HEK293T (cell line): Measurements from ENCODE around the gene AGAP1.

ENCODE experiments used
- BHLHE40 ChIP-seq: fragments of 450-650 bp; IDR thresholded peaks from 2 replicates; pipeline ENCODE4 v1.6.1; 2016; ENCODE audit warnings: mild to moderate bottlenecking, moderate library complexity, borderline replicate concordance
- CTBP1 ChIP-seq: fragments of 450-650 bp; IDR thresholded peaks from 2 replicates; pipeline ENCODE4 v1.6.1; 2016; ENCODE audit warnings: borderline replicate concordance
- FOXK2 ChIP-seq: fragments of 450-650 bp; IDR thresholded peaks from 2 replicates; pipeline ENCODE4 v1.6.1; 2016; ENCODE audit warnings: mild to moderate bottlenecking
- FOXM1 ChIP-seq: fragments of 450-650 bp; IDR thresholded peaks from 2 replicates; pipeline ENCODE4 v1.6.1; 2017; ENCODE audit warnings: mild to moderate bottlenecking, borderline replicate concordance
- HDGF ChIP-seq: fragments of 450-650 bp; IDR thresholded peaks from 2 replicates; pipeline ENCODE4 v1.6.1; 2017; ENCODE audit warnings: antibody characterized with exemption, borderline replicate concordance
- L3MBTL2 ChIP-seq: fragments of 450-650 bp; conservative IDR thresholded peaks from 2 replicates; pipeline ENCODE4 v1.6.1; 2016; ENCODE audit warnings: mild to moderate bottlenecking
- NFRKB ChIP-seq: fragments of 450-650 bp; IDR thresholded peaks from 2 replicates; pipeline ENCODE4 v1.6.1; 2016; ENCODE audit warnings: mild to moderate bottlenecking, moderate library complexity
- SP1 ChIP-seq: fragments of 450-650 bp; IDR thresholded peaks from 2 replicates; pipeline ENCODE4 v1.6.1; 2017
- TARDBP ChIP-seq: fragments of 450-650 bp; IDR thresholded peaks from 2 replicates; pipeline ENCODE4 v1.6.1; 2016
- ZNF384 ChIP-seq: fragments of 450-650 bp; IDR thresholded peaks from 2 replicates; pipeline ENCODE4 v1.6.1; 2016
- TF ChIP-seq, protein P1 (sequence below): fragments of 450-650 bp; IDR thresholded peaks from 2 replicates; pipeline ENCODE4 v1.6.1; 2016

DNA sequence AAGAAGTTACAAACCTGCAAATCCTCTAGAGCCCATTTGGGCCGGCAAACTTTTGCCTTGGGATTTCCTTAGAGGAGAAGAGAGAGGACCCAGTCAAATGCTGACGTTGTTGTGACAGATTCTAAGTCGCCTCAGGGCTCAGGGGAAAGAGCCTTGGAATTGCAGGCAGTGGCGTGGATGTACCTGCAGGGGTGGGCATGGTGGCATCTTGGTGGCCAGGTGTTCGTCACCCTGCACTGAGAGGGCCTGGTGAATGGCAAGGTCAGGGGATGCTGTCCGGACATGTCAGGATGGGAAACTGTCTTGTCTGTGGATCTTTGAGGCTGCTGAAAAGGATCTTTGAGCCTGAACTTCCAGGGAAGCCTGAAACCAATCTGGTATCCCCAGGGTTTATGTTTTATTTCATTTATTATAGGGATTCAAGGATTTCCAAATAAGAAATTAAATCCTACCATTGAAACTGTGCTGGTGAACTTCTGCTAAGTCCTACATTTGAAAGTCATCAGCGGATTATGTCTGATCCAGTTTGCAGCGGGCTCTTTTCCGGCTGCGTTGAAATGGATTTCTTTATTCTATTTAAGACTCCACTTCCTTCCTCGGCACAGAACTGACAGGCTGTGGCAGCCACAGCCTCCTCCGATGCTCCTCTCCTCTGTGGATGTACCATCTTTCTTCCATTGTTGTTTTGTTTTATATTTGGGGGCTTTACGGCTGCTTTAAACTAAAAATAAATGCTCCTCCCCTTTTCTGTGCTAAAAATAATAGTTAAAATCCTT lies 207.6 kb downstream of the AGAP1 start:
- no peak for TF ChIP-seq FOXM1
- TF ChIP-seq CTBP1, result no peak
- TF ChIP-seq HDGF, result no peak
- TF ChIP-seq NFRKB, result no peak
- no peak for TF ChIP-seq FOXK2
- no peak for TF ChIP-seq SP1
- no peak for TF ChIP-seq ZNF384
- no peak for TF ChIP-seq BHLHE40
- TF ChIP-seq, protein P1, sequence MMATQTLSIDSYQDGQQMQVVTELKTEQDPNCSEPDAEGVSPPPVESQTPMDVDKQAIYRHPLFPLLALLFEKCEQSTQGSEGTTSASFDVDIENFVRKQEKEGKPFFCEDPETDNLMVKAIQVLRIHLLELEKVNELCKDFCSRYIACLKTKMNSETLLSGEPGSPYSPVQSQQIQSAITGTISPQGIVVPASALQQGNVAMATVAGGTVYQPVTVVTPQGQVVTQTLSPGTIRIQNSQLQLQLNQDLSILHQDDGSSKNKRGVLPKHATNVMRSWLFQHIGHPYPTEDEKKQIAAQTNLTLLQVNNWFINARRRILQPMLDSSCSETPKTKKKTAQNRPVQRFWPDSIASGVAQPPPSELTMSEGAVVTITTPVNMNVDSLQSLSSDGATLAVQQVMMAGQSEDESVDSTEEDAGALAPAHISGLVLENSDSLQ, result no peak
- no peak for TF ChIP-seq L3MBTL2
- no peak for TF ChIP-seq TARDBP
